ENCODE results near the gene ZBTB46.

- TF ChIP-seq CTCF (conservative IDR thresholded peaks at IDR 0.05; ENCODE audit: low read length) (no peak), EZH2phosphoT487 (IDR thresholded peaks at IDR 0.05; ENCODE audit: borderline replicate concordance) (no peak)
These were observed 4.2 kb upstream of the ZBTB46 start for GRCh38 chr20:63835021-63835858.
